Ishikawa (cell line): ENCODE measurements around the gene FAM131C.

Experiments used
- CEBPB ChIP-seq: IDR thresholded peaks from 2 replicates; pipeline ENCODE4 v1.6.1; 2012
- EGR1 ChIP-seq: IDR thresholded peaks from 2 replicates; pipeline ENCODE4 v1.6.1; 2012
- NFIC ChIP-seq: IDR thresholded peaks from 2 replicates; pipeline ENCODE4 v1.6.1; 2012
- TF ChIP-seq, protein P1 (sequence below): IDR thresholded peaks from 2 replicates; pipeline ENCODE4 v1.6.1; 2012; ENCODE audit warnings: low read depth, mild to moderate bottlenecking

DNA sequence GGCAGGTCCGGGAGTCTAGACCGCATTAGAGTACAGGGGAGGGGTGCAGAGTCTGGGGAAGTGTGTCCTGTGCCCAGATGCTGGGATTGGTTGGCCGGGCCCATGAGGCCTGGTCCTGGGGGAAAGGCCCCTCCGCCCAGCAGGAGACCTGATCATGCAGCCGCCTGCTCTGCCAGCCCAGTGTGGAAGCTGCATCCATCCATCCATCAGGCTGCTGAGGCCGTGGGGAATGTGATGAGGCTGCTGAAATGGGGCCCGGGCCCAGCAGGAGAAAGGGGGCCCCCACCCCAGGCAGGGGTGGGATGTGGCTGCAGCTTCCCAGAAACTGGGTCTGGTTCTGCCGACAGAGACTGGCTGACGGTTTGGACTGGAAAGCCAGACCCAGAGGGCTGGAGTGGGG is 45.3 kb upstream of the FAM131C start:
- TF ChIP-seq NFIC (no peak), CEBPB (no peak), EGR1 (no peak)
- TF ChIP-seq, protein P1, sequence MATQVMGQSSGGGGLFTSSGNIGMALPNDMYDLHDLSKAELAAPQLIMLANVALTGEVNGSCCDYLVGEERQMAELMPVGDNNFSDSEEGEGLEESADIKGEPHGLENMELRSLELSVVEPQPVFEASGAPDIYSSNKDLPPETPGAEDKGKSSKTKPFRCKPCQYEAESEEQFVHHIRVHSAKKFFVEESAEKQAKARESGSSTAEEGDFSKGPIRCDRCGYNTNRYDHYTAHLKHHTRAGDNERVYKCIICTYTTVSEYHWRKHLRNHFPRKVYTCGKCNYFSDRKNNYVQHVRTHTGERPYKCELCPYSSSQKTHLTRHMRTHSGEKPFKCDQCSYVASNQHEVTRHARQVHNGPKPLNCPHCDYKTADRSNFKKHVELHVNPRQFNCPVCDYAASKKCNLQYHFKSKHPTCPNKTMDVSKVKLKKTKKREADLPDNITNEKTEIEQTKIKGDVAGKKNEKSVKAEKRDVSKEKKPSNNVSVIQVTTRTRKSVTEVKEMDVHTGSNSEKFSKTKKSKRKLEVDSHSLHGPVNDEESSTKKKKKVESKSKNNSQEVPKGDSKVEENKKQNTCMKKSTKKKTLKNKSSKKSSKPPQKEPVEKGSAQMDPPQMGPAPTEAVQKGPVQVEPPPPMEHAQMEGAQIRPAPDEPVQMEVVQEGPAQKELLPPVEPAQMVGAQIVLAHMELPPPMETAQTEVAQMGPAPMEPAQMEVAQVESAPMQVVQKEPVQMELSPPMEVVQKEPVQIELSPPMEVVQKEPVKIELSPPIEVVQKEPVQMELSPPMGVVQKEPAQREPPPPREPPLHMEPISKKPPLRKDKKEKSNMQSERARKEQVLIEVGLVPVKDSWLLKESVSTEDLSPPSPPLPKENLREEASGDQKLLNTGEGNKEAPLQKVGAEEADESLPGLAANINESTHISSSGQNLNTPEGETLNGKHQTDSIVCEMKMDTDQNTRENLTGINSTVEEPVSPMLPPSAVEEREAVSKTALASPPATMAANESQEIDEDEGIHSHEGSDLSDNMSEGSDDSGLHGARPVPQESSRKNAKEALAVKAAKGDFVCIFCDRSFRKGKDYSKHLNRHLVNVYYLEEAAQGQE: no peak
